NK-92 (cell line): ENCODE results near the gene SCN10A.

Source experiments
- DNase-seq: peaks from one replicate; lab custom pipeline; 2025; ENCODE audit not compliant: unreplicated experiment; lab: John Stamatoyannopoulos, UW

Gene SCN10A

DNA sequence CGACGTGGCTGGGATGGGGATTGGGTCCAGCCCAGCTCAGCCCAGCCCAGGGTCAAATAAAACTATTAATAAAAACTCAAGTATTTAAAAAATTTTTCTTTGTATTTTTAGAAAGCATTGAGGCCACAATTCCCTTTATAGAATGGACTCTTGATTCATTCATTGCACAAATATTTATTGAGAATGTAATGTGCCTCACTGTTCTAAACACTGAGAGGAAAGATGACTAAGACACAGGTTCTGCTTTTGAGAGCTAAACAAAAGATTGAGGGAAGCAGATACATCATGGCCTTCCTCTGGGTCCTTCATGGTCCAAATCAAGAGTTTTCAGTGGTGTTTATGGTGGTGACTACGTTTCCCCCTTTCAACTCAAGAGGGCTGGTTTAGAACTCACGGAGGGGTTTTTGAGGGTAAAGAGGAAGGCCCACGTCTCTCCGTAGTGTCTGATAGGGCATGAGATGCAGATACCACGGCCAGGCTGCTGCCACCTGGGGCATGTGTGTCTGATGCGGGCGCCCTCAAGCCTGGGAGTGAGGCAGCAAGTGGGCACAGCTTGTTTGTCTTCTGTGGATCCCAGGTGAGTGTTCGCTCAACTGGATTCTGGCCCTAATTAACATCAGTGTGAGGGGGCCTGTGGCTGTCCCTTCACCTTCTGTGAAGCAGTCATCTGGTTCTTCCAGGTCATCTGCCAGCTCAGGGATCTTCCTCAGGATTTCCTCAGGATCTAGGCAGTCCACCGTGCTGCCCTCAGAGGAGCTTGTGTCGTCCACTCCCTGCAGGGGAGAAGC lies 93.0 kb downstream of the SCN10A start:
- DNase-seq, result no peak

- no peak for DNase-seq
Measured at GRCh38 chr3:38721207-38721772, 94.7 kb downstream of the SCN10A start.

GRCh38 chr3:38720465-38720864 lies 95.6 kb downstream of the SCN10A start:
- no peak for DNase-seq

DNA sequence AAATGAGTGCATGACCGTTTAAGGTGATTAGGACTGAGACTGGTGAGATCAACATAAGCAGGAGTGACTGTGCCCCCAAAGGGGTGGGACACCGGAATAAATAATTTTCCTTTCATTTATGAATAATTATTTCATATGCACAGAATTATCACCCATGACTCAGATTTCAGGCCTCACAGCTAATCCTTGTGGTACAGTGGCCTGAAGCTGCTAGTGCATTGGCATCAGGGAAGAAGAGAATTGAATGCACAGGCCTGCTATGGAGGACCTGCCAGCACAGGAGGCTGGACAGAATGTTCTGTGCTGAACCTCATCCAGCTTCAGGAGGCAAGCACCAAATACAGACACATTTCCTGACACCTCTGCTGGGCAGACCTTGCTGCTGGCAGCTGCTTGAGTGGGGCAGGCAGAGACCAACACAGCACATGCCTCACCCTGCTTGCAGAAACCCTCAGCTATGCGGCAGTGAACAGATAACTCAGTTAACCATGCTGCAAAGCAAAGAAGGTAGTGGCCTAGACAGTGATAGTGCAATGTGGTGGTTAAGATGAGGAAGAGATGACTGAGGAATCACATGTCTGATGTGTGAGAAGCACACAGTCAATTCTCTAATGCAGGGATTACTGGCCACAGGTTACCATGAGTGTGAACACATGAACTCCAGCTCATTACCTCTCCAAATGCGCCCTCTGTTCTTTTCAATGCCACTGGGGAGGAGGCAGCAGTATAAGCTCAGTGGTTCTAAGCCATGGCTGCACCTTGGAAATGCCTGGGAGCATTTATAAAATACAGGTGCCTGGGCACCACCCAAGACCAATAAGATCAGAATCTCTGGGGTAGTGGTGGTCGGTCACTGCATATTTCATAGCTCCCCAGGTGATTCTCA lies 98.4 kb downstream of the SCN10A start:
- DNase-seq, result no peak

DNA sequence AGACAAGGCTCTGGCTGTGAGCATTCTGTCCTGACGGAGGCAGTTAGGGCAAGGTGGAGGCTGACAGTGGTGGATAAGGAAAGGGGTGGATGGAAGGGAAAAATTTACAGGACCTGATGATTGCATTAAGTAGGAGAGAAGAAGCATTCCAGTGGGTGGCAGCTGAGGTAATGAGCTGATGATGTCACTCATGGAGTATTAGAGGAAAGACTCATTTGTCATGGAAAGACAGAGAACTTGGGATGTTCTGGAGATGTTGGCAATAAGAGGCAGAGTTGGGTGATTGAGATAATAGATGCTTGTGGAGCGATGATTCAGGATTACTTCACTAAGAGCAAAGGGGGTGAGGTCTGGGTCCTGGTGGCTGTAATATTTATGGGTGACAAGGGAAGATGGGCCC lies 102.9 kb downstream of the SCN10A start:
- DNase-seq, result no peak

- DNase-seq, result no peak
Measured at GRCh38 chr3:38711321-38711720, 104.7 kb downstream of the SCN10A start.

DNA sequence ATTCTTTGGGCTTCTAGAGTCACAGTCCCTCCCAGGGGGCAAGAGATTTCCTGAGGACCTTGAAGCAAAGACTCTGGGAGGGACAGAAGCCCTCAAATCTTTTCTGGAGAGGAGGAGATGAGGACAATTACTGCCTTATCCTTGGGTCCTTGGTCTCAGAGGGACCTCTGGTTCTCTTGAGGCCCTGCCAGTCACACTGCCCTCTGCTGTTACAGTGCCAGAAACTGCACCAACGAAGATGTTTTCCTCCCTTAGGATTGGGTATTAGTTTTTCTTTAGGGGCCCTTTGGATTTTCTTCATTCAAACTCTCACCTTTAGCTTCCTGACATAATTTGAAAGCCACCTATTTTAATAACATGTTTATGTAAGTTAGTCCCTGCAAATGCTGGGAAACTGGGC lies 108.3 kb downstream of the SCN10A start:
- no peak for DNase-seq

- no peak for DNase-seq
Measured at GRCh38 chr3:38706961-38707360, 109.1 kb downstream of the SCN10A start.

GRCh38 chr3:38702231-38702630 lies 113.8 kb downstream of the SCN10A start:
- DNase-seq, result no peak

DNA sequence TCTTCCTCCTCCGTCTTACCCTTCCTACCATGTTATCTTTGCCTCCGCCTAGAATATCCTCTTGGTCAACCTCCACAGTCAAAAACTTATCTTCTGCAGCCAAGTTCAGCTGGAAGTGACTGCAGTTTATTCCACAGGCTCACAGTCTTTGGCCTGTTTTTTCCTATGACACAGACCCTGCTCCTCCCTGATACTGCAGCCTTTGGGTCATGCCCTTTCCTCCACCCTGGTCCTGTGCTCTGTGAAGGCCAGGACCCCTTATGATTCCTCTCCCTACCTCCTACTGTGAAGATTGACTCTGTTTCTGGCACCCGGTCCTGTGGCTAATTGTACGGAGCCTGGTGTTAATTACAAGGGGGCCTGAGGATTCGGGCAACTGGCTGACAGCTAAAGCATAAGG lies 117.3 kb downstream of the SCN10A start:
- no peak for DNase-seq

GRCh38 chr3:38698061-38698460 lies 118.0 kb downstream of the SCN10A start:
- DNase-seq, result no peak

- DNase-seq, result no peak
Measured at GRCh38 chr3:38696034-38696433, 120.0 kb downstream of the SCN10A start.

DNA sequence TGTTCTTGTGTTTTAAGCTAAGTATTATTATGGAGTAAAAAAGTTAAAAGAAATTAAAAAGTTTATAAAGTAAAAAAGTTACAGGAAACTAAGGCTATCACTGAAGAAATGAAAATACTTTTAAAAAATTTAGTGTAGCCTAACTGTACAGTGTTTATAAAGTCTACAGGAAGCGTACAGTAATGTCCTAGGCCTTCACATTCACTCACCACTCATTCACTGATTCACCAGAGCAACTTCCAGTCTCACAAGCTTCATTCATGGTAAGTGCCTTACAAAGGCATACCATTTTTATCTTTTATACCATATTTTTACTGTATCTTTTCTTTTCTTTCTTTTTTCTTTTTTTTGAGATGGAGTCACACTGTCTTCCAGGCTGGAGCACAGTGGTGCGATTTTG lies 125.8 kb downstream of the SCN10A start:
- DNase-seq, result no peak

DNA sequence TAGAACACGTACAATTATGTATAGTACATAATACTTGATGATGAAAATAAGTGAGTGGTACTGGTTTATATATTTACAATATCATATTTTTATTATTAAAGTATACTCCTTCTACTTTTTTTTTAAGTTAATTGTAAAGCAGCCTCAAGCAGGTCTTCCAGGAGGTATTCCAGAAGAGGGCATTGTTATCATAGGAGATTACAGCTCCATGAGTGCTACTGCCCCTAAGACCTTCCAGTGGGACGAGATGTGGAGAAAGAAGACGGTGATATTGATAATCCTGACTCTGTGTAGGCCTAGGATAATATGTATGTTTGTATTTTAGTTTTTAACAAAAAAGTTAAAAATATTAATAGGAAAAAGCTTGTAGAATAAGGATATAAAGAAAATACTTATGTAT lies 126.2 kb downstream of the SCN10A start:
- DNase-seq, result no peak

GRCh38 chr3:38689346-38689745 lies 126.7 kb downstream of the SCN10A start:
- no peak for DNase-seq

DNA sequence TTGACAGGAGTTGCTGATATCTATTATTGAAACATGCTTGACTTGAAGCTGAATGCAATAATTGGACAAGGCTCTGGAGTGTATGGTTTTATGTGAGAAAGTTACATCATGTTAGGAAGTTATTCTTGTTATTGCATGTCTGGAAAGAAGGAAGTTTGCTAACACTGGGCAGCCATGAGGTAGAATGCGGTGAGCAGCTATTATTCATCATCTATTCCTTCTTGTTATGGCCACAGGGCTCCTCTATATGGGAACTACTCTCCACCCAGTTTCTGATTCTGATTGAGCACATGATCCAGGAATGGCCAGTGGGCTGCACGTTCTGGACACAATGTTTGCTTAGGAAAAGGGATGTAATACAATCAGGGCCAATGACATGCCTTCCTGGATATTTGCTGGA lies 128.7 kb downstream of the SCN10A start:
- no peak for DNase-seq

- DNase-seq, result no peak
Measured at GRCh38 chr3:38684546-38684945, 131.5 kb downstream of the SCN10A start.

DNA sequence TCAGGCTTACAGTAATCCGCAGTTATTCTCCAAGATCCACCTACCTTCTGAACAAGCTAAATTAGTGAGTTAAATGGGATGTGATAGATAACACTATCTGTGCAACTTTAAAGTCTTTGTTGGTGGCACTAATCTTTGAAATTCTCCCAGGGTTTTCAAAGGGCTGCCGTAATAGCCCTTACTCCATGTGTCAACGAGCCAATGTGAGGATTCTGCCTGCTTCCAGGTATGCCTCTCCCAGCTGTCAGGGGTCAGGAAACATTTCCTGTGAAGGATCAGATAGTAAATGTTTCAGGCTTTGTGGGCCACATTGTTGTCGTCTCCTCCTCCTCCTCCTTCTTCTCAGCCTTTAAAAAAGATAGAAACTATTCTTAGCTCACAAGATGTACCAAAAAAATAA lies 146.3 kb downstream of the SCN10A start:
- DNase-seq, result no peak

DNA sequence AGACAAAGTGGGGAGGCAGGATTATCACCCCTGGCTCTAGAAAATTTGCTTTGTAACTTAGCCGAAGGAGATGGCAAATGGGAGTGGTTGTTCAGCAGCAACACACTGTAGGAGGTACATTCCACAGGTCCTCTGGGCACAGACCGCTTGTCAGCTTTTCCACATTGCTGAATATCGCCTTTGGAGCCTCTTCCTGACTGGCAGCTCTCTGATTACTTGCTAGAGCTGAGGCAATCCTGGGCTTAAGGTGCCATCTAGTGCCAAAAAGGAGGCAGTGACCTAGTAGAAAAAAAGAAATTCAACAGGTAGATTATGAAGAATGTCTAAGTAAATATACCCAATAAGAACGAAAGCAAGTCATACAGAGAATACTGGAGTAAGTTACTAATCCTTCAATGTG lies 153.5 kb downstream of the SCN10A start:
- DNase-seq, result no peak

GRCh38 chr3:38658841-38659240 lies 157.2 kb downstream of the SCN10A start:
- DNase-seq, result no peak

GRCh38 chr3:38657369-38657768 lies 158.6 kb downstream of the SCN10A start:
- DNase-seq, result no peak

DNA sequence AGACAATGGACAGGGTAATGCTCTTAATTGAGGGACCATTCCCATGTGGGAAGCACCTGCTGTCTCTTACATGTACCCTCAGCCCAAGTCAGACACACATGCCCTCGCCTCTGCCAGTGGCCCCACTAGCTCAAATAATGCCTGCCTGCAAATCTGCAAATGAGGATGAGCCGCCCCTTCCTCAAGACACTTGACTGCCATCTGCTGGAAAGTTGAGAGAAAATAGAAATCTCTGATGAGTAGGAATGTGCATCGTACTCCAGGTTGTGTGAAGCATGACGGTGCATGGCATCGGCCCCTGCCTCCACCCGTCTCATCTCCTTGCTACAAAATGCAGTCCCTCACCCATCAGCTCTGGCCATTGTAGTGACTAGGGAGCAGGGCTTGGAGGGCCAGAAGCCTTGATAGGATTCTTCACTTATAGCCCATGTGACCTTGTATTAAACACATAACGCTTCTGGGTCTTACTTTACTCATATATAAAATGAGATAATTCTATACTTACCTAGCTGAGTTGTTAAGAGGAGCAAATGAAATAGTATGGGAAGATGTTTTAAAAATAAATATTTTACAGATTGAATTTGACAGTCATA lies 160.2 kb downstream of the SCN10A start:
- no peak for DNase-seq
